Measurements from ENCODE around the gene WWC2.

The WWC2 gene

GRCh38 chr4:183344523-183345255 lies 245.6 kb downstream of the WWC2 start:
- Histone ChIP-seq H3K27me3 (ENCODE audit: control insufficient read depth in 1 of 2, insufficient read depth in 2 of 2, low read length in 2 of 2) (no peaks in the 10 kb centered on the region), H3K9me3 (ENCODE audit: control insufficient read depth in 1 of 2, low read length in 2 of 2) (no peaks in the 10 kb centered on the region), H3K4me3 (ENCODE audit: low read depth in 1 of 2, low read length in 2 of 2) (no peak overlapping the region), H3K4me1 (ENCODE audit: control insufficient read depth in 1 of 2, insufficient read depth in 2 of 2, low read length in 2 of 2) (peaks cover 3 to 4% of the 10 kb centered on the region in 2 donors), H3K9ac (ENCODE audit: low read depth in 1 of 2, low read length in 2 of 2) (no peak overlapping the region), H3K27ac (ENCODE audit: low read depth, low read length) (no peak overlapping the region), H3K36me3 (ENCODE audit: control insufficient read depth in 1 of 2, insufficient read depth in 2 of 2, low read length in 2 of 2) (no peaks in the 10 kb centered on the region)

DNA sequence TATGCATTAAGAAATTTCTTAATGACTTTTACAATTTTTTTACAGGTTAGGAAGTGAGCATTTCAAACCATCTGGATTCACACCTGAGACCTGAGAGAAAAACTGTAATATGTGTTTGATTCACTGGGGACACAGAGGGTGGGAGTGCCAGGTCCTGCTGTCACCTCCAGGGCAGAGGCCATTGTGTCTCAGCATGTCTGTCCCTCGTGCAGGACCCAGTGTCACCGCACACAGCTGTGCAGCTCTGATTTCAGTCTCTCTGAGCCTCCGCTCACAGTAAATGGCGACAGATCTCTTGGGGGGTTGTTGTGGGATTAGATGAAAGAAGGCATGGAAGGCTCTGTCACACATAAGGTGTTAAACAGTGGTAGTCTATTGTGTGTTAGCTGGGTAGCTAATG lies 246.2 kb downstream of the WWC2 start:
- no peaks in the 10 kb centered on the region for H3K27me3 ChIP-seq (ENCODE audit: control insufficient read depth in 1 of 2, insufficient read depth in 2 of 2, low read length in 2 of 2)

GRCh38 chr4:183347146-183347545 lies 248.1 kb downstream of the WWC2 start:
- H3K27me3 ChIP-seq (ENCODE audit: control insufficient read depth in 1 of 2, insufficient read depth in 2 of 2, low read length in 2 of 2), result no peaks in the 10 kb centered on the region
- no peaks in the 10 kb centered on the region for H3K36me3 ChIP-seq (ENCODE audit: control insufficient read depth in 1 of 2, insufficient read depth in 2 of 2, low read length in 2 of 2)
- no peak overlapping the region for H3K9ac ChIP-seq (ENCODE audit: low read depth in 1 of 2, low read length in 2 of 2)
- no peak overlapping the region for H3K4me3 ChIP-seq (ENCODE audit: low read depth in 1 of 2, low read length in 2 of 2)
- peaks cover 3 to 4% of the 10 kb centered on the region in 2 donors for H3K4me1 ChIP-seq (ENCODE audit: control insufficient read depth in 1 of 2, insufficient read depth in 2 of 2, low read length in 2 of 2)
- H3K27ac ChIP-seq (ENCODE audit: low read depth, low read length), result no peak overlapping the region
- no peaks in the 10 kb centered on the region for H3K9me3 ChIP-seq (ENCODE audit: control insufficient read depth in 1 of 2, low read length in 2 of 2)

More for the DNA sequence above, 246.2 kb downstream of the WWC2 start:
- peaks cover 3 to 4% of the 10 kb centered on the region in 2 donors for H3K4me1 ChIP-seq (ENCODE audit: control insufficient read depth in 1 of 2, insufficient read depth in 2 of 2, low read length in 2 of 2)
- no peak overlapping the region for H3K27ac ChIP-seq (ENCODE audit: low read depth, low read length)
- H3K9me3 ChIP-seq (ENCODE audit: control insufficient read depth in 1 of 2, low read length in 2 of 2), result no peaks in the 10 kb centered on the region
- no peaks in the 10 kb centered on the region for H3K36me3 ChIP-seq (ENCODE audit: control insufficient read depth in 1 of 2, insufficient read depth in 2 of 2, low read length in 2 of 2)
- no peak overlapping the region for H3K4me3 ChIP-seq (ENCODE audit: low read depth in 1 of 2, low read length in 2 of 2)
- no peak overlapping the region for H3K9ac ChIP-seq (ENCODE audit: low read depth in 1 of 2, low read length in 2 of 2)

GRCh38 chr4:183347566-183347965 lies 248.5 kb downstream of the WWC2 start:
- Histone ChIP-seq H3K9ac (ENCODE audit: low read depth in 1 of 2, low read length in 2 of 2) (no peak overlapping the region), H3K27ac (ENCODE audit: low read depth, low read length) (no peak overlapping the region), H3K27me3 (ENCODE audit: control insufficient read depth in 1 of 2, insufficient read depth in 2 of 2, low read length in 2 of 2) (no peaks in the 10 kb centered on the region), H3K4me3 (ENCODE audit: low read depth in 1 of 2, low read length in 2 of 2) (no peak overlapping the region), H3K9me3 (ENCODE audit: control insufficient read depth in 1 of 2, low read length in 2 of 2) (no peaks in the 10 kb centered on the region), H3K36me3 (ENCODE audit: control insufficient read depth in 1 of 2, insufficient read depth in 2 of 2, low read length in 2 of 2) (no peaks in the 10 kb centered on the region), H3K4me1 (ENCODE audit: control insufficient read depth in 1 of 2, insufficient read depth in 2 of 2, low read length in 2 of 2) (peaks cover under 1 to 3% of the 10 kb centered on the region in 2 donors)

GRCh38 chr4:183348136-183348535 lies 249.1 kb downstream of the WWC2 start:
- no peak overlapping the region for H3K9ac ChIP-seq (ENCODE audit: low read depth in 1 of 2, low read length in 2 of 2)
- peaks cover 0 to under 1% of the 10 kb centered on the region in 2 donors for H3K4me1 ChIP-seq (ENCODE audit: control insufficient read depth in 1 of 2, insufficient read depth in 2 of 2, low read length in 2 of 2)
- H3K9me3 ChIP-seq (ENCODE audit: control insufficient read depth in 1 of 2, low read length in 2 of 2), result no peaks in the 10 kb centered on the region
- no peaks in the 10 kb centered on the region for H3K36me3 ChIP-seq (ENCODE audit: control insufficient read depth in 1 of 2, insufficient read depth in 2 of 2, low read length in 2 of 2)
- H3K27me3 ChIP-seq (ENCODE audit: control insufficient read depth in 1 of 2, insufficient read depth in 2 of 2, low read length in 2 of 2), result no peaks in the 10 kb centered on the region
- no peak overlapping the region for H3K4me3 ChIP-seq (ENCODE audit: low read depth in 1 of 2, low read length in 2 of 2)
- no peak overlapping the region for H3K27ac ChIP-seq (ENCODE audit: low read depth, low read length)

DNA sequence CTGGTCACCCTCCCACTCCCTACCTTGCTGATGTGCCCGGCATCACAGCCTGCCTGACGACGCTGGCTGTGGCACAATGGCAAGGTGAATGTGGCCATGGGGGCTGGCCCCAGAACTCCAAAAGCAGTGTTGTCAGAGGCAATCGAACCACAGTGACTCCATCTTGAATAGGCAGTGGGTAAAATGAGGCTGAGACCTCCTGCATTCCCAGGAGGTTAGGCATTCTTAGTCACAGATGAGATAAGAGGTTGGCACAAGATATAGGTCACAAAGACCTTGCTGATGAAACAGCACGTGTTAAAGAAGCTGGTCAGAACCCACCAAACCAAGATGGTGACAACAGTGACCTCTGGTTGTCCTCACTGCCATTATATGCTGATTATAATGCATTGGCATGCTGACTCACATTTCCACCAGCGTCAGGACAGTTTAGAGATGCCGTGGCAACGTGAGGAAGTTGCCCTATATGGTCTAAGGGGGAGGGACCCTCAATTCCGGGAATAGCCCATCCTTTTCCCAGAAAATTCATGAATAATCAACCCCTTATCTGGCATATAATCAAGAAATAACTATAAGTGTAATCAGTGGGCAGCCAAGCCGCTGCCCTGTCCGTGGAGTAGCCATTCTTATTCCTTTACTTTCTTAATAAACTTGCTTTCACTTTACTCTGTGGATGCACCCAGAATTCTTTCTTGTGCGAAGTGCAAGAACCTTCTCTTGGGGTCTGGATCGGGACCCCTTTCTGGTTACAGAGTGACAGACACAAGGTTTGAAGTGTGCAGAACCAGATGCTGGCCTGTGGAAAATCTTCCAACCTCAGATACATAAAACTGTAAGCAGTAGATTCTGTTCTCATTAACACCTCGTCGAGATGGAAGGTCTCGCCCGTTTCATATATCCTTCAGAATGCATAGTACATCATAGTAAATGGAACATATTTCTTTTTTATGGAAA lies 249.9 kb downstream of the WWC2 start:
- Histone ChIP-seq H3K9ac (ENCODE audit: low read depth in 1 of 2, low read length in 2 of 2) (no peak overlapping the region), H3K4me3 (ENCODE audit: low read depth in 1 of 2, low read length in 2 of 2) (no peak overlapping the region), H3K4me1 (ENCODE audit: control insufficient read depth in 1 of 2, insufficient read depth in 2 of 2, low read length in 2 of 2) (peaks cover 0 to 1% of the 10 kb centered on the region in 2 donors), H3K27me3 (ENCODE audit: control insufficient read depth in 1 of 2, insufficient read depth in 2 of 2, low read length in 2 of 2) (no peaks in the 10 kb centered on the region), H3K36me3 (ENCODE audit: control insufficient read depth in 1 of 2, insufficient read depth in 2 of 2, low read length in 2 of 2) (no peaks in the 10 kb centered on the region), H3K9me3 (ENCODE audit: control insufficient read depth in 1 of 2, low read length in 2 of 2) (no peaks in the 10 kb centered on the region), H3K27ac (ENCODE audit: low read depth, low read length) (no peak overlapping the region)

- no peaks in the 10 kb centered on the region for H3K36me3 ChIP-seq (ENCODE audit: control insufficient read depth in 1 of 2, insufficient read depth in 2 of 2, low read length in 2 of 2)
- no peak overlapping the region for H3K4me3 ChIP-seq (ENCODE audit: low read depth in 1 of 2, low read length in 2 of 2)
These were observed 250.6 kb downstream of the WWC2 start for GRCh38 chr4:183349673-183350072.

DNA sequence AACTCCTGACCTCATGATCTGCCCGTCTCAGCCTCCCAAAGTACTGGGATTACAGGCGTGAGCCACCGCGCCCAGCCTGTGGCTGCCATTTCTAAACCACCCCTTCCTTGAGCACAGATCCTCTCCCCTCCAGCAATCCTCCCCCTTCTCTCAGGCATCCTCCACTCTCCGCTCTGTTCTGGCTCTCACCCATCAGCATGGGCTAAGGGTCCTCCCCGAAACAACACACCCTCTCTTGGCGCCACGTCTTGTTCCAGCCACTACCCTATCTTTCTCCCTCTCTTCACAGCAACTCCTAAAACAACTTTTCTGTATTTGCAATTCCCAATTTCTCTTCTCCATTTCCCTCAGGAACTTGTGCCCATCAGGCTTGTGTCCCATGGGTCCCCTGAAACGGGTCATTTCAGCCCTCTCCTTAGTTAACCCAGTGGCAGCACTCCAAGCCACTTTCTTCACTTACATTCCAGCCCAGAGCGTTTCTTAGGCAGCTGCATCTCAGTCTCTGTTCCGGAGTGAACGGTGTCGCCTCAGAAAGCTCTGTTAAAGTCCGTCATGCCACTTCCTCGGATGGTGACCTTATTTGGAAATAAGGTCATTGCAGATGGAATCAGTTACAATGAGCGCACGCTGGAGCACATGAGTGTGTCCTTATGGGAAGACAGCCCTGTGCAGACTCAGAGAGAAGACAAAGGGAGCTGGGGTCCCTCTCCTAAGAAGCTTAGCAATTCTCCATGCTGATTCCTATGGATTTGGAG lies 251.4 kb downstream of the WWC2 start:
- H3K9ac ChIP-seq (ENCODE audit: low read depth in 1 of 2, low read length in 2 of 2), result no peak overlapping the region
- H3K4me3 ChIP-seq (ENCODE audit: low read depth in 1 of 2, low read length in 2 of 2), result no peak overlapping the region
- H3K9me3 ChIP-seq (ENCODE audit: control insufficient read depth in 1 of 2, low read length in 2 of 2), result no peaks in the 10 kb centered on the region
- no peak overlapping the region for H3K27ac ChIP-seq (ENCODE audit: low read depth, low read length)
- H3K27me3 ChIP-seq (ENCODE audit: control insufficient read depth in 1 of 2, insufficient read depth in 2 of 2, low read length in 2 of 2), result no peaks in the 10 kb centered on the region
- no peaks in the 10 kb centered on the region for H3K36me3 ChIP-seq (ENCODE audit: control insufficient read depth in 1 of 2, insufficient read depth in 2 of 2, low read length in 2 of 2)
- H3K4me1 ChIP-seq (ENCODE audit: control insufficient read depth in 1 of 2, insufficient read depth in 2 of 2, low read length in 2 of 2), result peaks cover 0 to 13% of the 10 kb centered on the region in 2 donors

More at GRCh38 chr4:183349673-183350072, 250.6 kb downstream of the WWC2 start:
- H3K4me1 ChIP-seq (ENCODE audit: control insufficient read depth in 1 of 2, insufficient read depth in 2 of 2, low read length in 2 of 2), result peaks cover 0 to 8% of the 10 kb centered on the region in 2 donors
- H3K9me3 ChIP-seq (ENCODE audit: control insufficient read depth in 1 of 2, low read length in 2 of 2), result no peaks in the 10 kb centered on the region
- no peak overlapping the region for H3K9ac ChIP-seq (ENCODE audit: low read depth in 1 of 2, low read length in 2 of 2)
- no peaks in the 10 kb centered on the region for H3K27me3 ChIP-seq (ENCODE audit: control insufficient read depth in 1 of 2, insufficient read depth in 2 of 2, low read length in 2 of 2)
- H3K27ac ChIP-seq (ENCODE audit: low read depth, low read length), result no peak overlapping the region

DNA sequence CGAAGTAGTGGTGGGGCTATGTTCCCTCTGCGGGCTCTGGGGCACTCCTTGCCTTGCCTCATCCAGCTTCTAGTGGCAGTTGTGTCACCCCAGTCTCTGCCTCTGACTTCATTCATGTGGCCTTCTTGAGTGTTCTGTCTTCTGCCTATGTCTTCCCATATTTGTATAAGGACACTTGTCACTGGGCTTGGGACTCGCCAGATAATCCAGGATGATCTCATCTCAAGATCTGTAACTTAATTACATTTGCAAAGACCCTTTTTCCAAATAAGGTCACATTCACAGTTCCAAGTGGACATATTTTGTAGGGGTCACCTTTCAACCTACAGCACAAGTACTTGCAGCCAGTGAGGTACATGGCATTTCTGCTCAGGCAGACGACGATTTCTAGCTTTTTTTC lies 253.5 kb downstream of the WWC2 start:
- no peak overlapping the region for H3K4me3 ChIP-seq (ENCODE audit: low read depth in 1 of 2, low read length in 2 of 2)
- H3K4me1 ChIP-seq (ENCODE audit: control insufficient read depth in 1 of 2, insufficient read depth in 2 of 2, low read length in 2 of 2), result peaks cover 9 to 31% of the 10 kb centered on the region in 2 donors
- no peak overlapping the region for H3K9ac ChIP-seq (ENCODE audit: low read depth in 1 of 2, low read length in 2 of 2)
- no peaks in the 10 kb centered on the region for H3K36me3 ChIP-seq (ENCODE audit: control insufficient read depth in 1 of 2, insufficient read depth in 2 of 2, low read length in 2 of 2)
- no peak overlapping the region for H3K27ac ChIP-seq (ENCODE audit: low read depth, low read length)
- no peaks in the 10 kb centered on the region for H3K9me3 ChIP-seq (ENCODE audit: control insufficient read depth in 1 of 2, low read length in 2 of 2)
- no peaks in the 10 kb centered on the region for H3K27me3 ChIP-seq (ENCODE audit: control insufficient read depth in 1 of 2, insufficient read depth in 2 of 2, low read length in 2 of 2)

Data from duodenal mucosa (tissue), 2 donors.